ENCODE data around the gene SLX4IP.

DNA sequence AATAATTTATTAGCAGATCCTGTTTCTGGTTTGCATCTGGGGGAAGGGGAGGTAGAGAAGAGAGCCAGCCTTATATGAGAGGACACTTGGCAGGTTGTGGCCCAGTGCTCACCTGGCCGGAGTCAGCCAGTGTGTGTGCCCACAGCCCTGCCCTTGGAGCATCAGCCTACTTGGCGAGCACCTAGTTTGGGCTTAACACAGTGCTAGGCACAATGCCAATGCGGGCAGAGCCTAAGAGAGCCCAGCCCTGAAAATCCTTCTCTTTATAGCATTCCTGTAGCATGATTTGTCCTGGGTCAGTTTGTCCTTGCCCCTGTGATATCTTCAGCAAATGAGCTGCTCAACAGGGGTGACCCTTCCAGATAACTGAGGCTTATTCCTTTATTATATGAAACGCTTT, 73.0 kb downstream of the SLX4IP start:
- TF ChIP-seq EZH2 (IDR thresholded peaks at IDR 0.05; ENCODE audit: insufficient read depth, low read length), result no peak
- TF ChIP-seq, protein P1, sequence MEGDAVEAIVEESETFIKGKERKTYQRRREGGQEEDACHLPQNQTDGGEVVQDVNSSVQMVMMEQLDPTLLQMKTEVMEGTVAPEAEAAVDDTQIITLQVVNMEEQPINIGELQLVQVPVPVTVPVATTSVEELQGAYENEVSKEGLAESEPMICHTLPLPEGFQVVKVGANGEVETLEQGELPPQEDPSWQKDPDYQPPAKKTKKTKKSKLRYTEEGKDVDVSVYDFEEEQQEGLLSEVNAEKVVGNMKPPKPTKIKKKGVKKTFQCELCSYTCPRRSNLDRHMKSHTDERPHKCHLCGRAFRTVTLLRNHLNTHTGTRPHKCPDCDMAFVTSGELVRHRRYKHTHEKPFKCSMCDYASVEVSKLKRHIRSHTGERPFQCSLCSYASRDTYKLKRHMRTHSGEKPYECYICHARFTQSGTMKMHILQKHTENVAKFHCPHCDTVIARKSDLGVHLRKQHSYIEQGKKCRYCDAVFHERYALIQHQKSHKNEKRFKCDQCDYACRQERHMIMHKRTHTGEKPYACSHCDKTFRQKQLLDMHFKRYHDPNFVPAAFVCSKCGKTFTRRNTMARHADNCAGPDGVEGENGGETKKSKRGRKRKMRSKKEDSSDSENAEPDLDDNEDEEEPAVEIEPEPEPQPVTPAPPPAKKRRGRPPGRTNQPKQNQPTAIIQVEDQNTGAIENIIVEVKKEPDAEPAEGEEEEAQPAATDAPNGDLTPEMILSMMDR (IDR thresholded peaks at IDR 0.05; ENCODE audit: insufficient read depth, low read depth, low read length), result no peak

Data from astrocyte (in vitro differentiated cells and primary cell).